ENCODE results near the gene ABCC10.
"Not testable (repeated sequence)": the region's sequence is repeated elsewhere in the genome, so short reads cannot be mapped to it uniquely, and the experiment has no call there.

The ABCC10 gene

DNA sequence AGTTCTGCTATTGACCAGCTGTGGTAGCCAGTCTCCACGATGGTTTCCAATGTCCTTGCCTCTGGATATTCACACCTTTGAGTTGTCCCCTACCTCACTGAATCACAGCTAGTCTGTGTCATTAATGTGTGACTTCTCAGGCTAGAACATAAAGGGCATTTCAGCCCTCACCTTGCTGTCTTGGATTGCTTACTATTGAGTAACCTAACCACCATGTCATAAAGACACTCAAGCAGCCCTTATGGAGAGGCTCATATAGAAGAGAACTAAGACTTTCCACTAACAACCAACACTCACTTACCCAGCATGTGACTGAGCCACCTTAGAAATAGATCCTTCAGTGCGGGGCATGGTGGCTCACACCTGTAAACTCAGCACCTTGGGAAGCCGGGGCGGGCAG is 19.1 kb upstream of the ABCC10 start:
- DNase-seq = no peak

DNA sequence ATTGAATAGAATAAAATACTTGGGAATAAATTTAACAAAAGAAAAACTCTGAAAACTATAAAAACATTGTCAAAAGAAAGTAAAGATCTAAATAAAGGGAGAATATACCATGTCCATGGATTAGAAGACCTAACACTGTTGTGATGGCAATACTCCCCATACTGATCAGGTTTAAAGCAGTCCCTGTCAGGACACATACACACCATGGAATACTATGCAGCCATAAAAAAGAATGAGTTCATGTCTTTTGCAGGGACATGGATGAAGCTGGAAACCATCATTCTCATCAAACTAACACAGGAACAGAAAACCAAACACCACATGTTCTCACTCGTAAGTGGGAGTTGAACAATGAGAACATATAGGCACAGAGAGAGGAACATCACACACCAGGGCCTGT is 16.6 kb upstream of the ABCC10 start:
- not testable (repeated sequence) for DNase-seq

DNA sequence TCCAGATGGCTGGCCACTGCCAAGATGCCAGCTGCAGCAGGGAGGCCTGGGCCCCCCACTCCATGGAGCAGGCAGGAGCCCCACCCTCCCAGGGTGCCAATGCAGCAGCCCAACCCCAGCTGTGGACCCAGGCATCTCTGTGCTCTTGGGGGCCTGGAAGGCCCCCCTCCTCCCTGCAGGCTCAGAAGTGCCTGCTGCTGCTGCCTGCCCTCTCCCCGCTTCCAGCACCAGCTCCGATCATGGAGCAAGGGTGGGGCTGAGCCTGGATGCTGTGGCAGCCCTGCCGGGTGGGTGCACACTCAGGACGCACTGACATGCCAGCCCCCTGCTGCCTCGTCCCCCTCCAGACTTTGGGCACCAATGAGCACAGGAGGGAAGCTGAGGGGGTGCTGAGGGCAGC is 14.8 kb upstream of the ABCC10 start:
- no peak for DNase-seq

GRCh38 chr6:43413002-43413401 is 14.3 kb upstream of the ABCC10 start:
- no peak for DNase-seq

DNA sequence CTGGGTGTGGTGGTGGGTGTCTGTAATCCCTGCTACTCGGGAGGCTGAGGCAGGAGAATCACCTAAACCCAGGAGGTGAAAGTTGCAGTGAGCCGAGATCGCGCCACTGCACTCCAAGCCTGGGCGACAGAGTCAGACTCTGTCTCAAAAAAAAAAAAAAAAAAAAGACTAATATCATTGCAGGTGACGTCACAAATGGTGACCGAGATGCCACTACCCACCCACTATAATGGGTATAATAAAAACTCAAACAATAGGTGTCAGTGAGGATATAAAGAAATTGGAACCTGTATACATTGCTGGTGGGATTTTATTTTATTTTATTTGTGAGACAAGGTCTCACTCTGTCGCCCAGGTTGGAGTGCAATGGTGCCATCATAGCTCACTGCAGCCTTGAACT is 12.1 kb upstream of the ABCC10 start:
- DNase-seq = not testable (repeated sequence)

GRCh38 chr6:43416935-43417334 is 10.4 kb upstream of the ABCC10 start:
- DNase-seq = no peak

GRCh38 chr6:43420012-43420709 is 7.2 kb upstream of the ABCC10 start:
- DNase-seq = no peak

DNA sequence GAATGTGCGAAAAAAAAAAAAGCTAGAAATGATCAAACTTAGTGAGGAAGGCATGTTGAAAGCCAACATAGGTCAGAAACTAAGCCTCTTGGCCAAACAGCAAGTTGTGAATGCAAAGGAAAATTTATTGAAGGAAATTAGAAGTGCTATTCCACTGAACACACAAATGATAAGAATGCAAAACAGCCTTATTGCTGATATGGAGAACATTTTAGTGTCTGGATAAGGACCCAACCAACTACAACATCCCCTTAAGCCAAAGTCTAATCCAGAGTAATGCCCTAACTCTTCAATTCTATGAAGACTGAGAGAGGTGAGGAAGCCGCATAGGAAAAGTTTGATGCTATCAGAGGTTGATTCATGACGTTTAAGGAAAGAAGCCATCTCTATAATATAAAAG is 5.5 kb upstream of the ABCC10 start:
- DNase-seq = no peak

DNA sequence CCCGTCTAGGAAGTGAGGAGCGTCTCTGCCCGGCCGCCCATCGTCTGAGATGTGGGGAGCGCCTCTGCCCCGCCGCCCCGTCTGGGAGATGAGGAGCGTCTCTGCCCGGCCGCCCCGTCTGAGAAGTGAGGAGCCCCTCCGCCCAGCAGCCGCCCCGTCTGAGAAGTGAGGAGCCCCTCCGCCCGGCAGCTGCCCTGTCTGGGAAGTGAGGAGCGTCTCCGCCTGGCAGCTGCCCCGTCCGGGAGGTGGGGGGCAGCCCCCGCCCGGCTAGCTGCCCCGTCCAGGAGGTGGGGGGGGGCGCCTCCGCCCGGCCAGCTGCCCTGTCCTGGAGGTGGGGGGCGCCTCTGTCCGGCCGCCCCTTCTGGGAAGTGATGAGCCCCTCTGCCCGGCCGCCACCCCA is 2.3 kb upstream of the ABCC10 start:
- not testable (repeated sequence) for DNase-seq

DNA sequence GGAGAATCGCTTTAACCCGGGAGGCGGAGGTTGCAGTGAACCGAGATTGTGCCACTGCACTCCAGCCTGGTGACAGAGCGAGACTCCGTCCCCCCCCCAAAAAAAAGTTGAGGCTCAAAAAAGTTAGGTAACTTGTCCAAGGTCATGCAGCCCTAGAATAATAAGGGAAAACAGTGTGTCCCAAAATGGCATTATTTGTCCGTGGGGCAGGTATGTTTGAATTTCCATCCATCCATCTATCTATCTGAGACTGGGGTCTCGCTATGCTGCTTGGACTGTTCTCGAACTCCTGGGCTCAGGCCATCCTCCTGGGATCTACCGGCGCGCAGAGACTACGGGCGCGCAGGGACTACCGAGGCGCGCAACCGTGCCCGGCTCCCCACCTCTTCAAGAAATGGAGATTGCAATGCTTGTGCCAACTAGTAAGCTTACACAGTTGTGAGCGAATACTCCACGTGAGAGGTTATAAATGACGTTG is 374 bp upstream of the ABCC10 start:
- no peak for DNase-seq

DNA sequence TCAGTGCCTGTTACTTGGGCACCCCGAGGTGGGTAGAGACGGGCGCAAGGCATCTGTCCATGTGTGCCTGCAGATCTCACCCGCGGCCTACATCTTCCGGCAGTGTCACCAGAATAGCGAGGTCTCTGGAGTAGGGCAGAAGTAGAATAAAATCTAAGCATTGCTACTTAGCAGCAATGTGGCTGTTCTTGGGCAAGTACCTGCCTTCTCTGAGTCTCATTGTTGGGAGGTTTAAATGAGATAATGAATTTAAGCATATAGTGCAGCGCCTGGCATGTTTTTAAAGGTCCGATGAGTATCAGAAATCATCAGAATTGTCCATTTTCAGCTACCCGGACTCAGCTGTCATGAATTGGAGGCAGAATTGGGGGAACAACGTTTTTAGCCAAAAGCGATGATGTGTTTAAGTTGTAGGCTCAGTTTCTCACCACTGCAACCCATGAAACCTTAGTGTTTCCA is 800 bp downstream of the ABCC10 start:
- no peak for DNase-seq

DNA sequence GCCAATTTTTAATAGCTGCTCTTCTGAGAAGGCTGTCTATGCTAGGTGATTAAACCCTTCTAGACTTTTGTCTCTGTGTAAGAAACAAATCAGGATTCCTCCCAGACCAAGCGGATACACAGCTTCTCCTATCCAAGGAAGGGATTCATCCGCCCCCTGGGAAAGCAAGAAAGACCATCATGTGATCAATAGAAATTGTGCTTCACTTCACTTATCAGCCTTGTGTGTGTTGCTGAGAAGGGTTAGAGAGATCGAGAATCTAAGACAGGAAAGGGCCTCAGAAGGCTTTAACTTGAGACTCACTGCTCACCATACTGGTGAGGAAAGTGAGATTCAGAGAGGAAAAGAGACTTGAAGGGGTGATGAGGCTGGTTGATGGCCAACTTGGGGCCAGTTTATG is 1.5 kb downstream of the ABCC10 start:
- no peak for DNase-seq

DNA sequence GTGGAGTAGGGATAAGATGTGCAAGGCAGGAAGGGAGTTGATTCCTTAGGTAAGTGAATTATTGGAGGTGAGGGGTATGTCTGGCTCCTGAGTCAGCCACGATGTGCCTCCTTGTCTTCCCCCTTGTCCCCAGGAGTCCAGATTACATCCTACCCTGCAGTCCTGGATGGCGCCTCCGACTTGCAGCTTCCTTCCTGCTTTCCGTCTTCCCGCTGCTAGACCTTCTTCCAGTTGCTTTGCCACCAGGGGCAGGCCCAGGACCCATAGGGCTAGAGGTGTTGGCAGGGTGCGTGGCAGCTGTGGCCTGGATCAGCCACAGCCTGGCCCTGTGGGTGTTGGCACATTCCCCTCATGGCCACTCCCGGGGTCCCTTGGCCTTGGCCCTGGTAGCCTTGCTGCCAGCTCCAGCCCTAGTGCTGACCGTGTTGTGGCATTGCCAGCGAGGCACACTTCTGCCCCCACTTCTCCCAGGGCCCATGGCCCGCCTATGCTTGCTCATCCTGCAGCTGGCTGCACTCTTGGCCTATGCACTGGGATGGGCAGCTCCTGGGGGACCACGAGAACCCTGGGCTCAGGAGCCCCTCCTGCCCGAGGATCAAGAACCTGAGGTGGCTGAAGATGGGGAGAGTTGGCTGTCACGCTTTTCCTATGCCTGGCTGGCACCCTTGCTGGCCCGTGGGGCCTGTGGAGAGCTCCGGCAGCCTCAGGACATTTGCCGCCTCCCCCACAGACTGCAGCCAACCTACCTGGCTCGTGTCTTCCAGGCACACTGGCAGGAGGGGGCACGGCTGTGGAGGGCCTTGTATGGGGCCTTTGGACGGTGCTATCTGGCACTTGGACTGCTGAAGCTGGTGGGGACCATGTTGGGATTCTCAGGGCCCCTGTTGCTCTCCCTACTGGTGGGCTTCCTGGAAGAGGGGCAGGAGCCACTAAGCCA is 4.9 kb downstream of the ABCC10 start:
- DNase-seq = no peak

DNA sequence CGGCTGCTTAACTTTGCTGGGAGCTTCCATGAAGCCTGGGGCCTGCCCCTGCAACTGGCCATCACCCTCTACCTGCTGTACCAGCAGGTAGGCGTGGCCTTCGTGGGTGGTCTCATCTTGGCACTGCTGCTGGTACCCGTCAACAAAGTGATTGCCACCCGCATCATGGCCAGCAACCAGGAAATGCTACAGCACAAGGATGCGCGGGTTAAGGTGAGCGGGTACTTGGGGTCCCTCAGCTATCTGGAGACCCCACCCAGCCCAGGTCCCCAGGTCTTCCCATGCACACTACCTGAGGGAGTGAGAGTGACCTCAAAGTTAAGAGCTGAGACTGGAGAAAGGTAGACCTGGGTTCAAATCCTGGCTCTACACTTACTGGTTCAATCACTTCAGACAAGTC is 5.8 kb downstream of the ABCC10 start:
- no peak for DNase-seq

- no peak for DNase-seq
These were observed 6.9 kb downstream of the ABCC10 start for GRCh38 chr6:43434001-43434840.

DNA sequence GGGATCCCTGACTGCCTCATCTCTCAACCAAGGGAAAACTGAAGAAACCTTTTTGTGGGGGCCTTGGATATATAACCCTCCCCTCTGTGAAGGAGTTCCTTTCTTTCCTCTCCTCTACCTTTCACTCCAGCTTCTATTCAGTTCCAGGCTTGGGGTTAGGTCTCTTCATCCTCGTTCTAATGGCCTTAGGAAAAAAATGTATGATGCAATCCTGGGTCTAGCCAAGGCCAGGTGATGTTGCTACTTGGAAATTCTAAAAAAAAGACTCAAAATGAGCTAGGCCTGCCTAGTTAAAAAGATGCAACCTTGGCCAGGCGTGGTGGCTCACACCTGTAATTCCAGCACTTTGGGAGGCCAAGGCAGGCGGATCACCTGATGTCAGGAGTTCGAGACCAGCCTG is 7.6 kb downstream of the ABCC10 start:
- DNase-seq = no peak

DNA sequence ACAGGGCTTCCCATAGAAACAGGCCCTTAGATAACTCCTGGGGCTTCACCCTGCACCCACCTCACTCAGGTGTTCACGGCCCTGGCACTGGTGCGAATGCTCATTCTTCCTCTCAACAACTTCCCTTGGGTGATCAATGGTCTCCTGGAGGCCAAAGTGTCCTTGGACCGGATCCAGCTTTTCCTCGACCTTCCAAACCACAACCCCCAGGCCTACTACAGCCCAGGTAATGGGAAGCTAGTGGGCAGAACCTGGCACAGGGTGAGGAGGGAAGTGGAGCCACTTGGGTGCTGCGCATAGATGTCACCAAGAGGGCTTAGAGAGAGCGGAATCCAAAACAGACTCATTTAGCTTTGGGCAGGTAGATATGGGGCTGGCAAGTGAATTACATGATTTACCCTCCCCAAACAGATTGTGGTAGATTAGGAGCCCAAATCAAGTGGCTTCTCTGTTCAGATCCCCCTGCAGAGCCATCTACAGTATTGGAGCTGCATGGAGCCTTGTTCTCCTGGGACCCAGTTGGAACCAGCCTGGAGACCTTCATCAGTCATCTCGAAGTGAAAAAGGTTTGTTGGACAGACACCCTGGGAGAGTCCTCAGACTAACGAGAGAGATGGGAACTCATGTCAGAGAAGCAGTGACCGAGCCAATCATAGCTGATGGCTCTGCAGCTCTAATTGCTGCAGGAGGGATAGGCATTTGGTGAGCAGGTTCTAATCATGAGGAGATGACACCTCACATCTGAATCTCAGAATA is 8.5 kb downstream of the ABCC10 start:
- no peak for DNase-seq

GRCh38 chr6:43436577-43437282 is 9.4 kb downstream of the ABCC10 start:
- no peak for DNase-seq

DNA sequence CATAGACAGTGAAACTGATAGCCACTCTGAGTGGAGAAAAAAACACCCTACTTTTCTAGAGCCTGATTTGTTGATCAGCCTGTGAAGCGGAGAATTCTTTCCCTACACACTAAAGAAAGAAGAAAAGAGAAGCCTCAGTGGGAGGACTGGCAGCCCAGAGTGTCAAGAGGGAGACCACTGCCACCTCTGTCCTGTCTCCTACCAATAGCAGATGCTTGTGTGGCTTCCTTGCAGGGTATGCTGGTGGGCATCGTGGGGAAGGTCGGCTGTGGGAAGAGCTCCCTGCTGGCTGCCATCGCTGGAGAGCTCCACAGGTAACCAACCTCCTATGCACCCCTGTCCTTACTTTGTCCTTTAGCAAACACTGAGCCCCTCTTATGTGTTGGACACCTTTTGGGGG is 10.4 kb downstream of the ABCC10 start:
- DNase-seq = no peak

- DNase-seq = no peak
These were observed 15.6 kb downstream of the ABCC10 start for GRCh38 chr6:43442935-43443334.

DNA sequence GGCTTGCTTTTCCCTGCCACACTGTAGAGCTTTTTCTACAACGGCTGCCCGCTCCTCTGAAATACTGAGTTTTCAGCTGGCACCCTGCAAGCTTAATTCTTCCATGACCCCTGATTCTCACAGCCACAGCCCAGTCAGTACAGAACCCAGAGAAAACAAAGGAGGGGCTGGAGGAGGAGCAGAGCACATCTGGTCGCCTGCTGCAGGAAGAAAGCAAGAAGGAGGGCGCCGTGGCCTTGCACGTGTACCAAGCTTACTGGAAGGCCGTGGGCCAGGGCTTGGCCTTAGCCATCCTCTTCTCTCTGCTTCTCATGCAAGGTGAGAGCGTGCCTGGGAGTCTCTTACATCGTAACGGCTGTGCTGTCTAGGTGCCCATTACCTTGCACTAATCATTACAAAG is 16.7 kb downstream of the ABCC10 start:
- DNase-seq = no peak

- no peak for DNase-seq
These were observed 17.2 kb downstream of the ABCC10 start for GRCh38 chr6:43444582-43444981.
